Small intestine (tissue), 7 donors: ENCODE results near the gene EPS8L1. TPM values are rescaled to one million over a fixed set of nuclear protein-coding genes. Genes with fewer than 3 reads are reported as not detected.

Experiments used
- DNase-seq, 2 donors: peaks; one replicate each; pipeline versions ENCODE4 v3.0.0 to v3.0.0-alpha.2; 2013
- FAIRE-seq: peaks from 2 replicates; lab custom pipeline; 2012; peaks lifted over from hg19 to GRCh38; lab: Jason Lieb, UNC
- H3K27ac ChIP-seq, 3 donors: one replicate each; pipeline ENCODE4 v1.5.1; 2013; ENCODE audit warnings: low read length in 2 of 3, mild to moderate bottlenecking in 2 of 3, control low read depth in 1 of 3, inconsistent platforms in 1 of 3, low read depth in 1 of 3, moderate library complexity in 1 of 3
- H3K27me3 ChIP-seq, 3 donors: one replicate each; pipeline ENCODE4 v1.6.1; 2013; ENCODE audit warnings: low read length in 3 of 3, inconsistent platforms in 1 of 3; ENCODE audit not compliant: control insufficient read depth in 3 of 3, insufficient read depth in 3 of 3
- H3K36me3 ChIP-seq, 3 donors: one replicate each; pipeline ENCODE4 v1.6.1; 2013; ENCODE audit warnings: low read length in 3 of 3, inconsistent platforms in 1 of 3, low read depth in 1 of 3, mild to moderate bottlenecking in 1 of 3, moderate library complexity in 1 of 3; ENCODE audit not compliant: control insufficient read depth in 3 of 3, insufficient read depth in 2 of 3
- H3K4me1 ChIP-seq, 3 donors: one replicate each; pipeline ENCODE4 v1.6.1; 2013; ENCODE audit warnings: low read length in 2 of 3, inconsistent platforms in 1 of 3, low read depth in 1 of 3, mild to moderate bottlenecking in 1 of 3, moderate library complexity in 1 of 3; ENCODE audit not compliant: control insufficient read depth in 3 of 3, insufficient read depth in 2 of 3
- H3K4me3 ChIP-seq, 3 donors: one replicate each; pipeline ENCODE4 v1.5.1; 2013; ENCODE audit warnings: low read length in 3 of 3, control low read depth in 1 of 3, inconsistent platforms in 1 of 3, low read depth in 1 of 3, mild to moderate bottlenecking in 1 of 3, moderate library complexity in 1 of 3
- H3K9me3 ChIP-seq, 2 donors: one replicate each; pipeline ENCODE4 v1.6.1; 2013; ENCODE audit warnings: low read depth in 1 of 2, low read length in 1 of 2; ENCODE audit not compliant: control insufficient read depth in 2 of 2, insufficient read depth in 1 of 2
- WGBS, 3 donors: extraction: QIAGEN DNeasy Blood & Tissue Kit; methylation state at CpG; one replicate each; pipeline ENCODE4 v1.1.7; 2013; 5-methylcytosine and 5-hydroxymethylcytosine counted together
- polyA plus RNA-seq, 4 donors: library from polyadenylated mRNA; stranded (reverse) in 3 of 4; unstranded in 1 of 4; fragments of 200-250 nt in 3 of 4; fragments of 120-200 nt in 1 of 4; gene quantifications; one replicate each; pipeline versions ENCODE4 v1.2.1 to v1.2.3, GENCODE V29; 2013
- donor health status: healthy with polysubstance abuse.
- donor health status: control.
- donor health status: control.
- donor health status: Bipolar disorder and iron deficiency.
- donor health status: healthy.

The EPS8L1 gene
- polyA plus RNA-seq, 4 donors, result 11.7 to 23.8 (median 19.1) TPM

GRCh38 chr19:55097864-55098715 lies 22.4 kb downstream of the EPS8L1 start:
- DNase-seq (no peak), FAIRE-seq (no peak)
- Histone ChIP-seq H3K9me3 (peaks cover 0 to 2% of the 10 kb centered on the region in 2 donors), H3K4me1 (no peaks in the 10 kb centered on the region), H3K27ac (no peak overlapping the region), H3K4me3 (no peak overlapping the region), H3K36me3 (peaks cover 0 to 67% (median 7%) of the 10 kb centered on the region in 3 donors), H3K27me3 (no peaks in the 10 kb centered on the region)
- 92 to 95% (median 93%) methylated on average over 23 of the region's 23 CpGs for WGBS, 3 donors

DNA sequence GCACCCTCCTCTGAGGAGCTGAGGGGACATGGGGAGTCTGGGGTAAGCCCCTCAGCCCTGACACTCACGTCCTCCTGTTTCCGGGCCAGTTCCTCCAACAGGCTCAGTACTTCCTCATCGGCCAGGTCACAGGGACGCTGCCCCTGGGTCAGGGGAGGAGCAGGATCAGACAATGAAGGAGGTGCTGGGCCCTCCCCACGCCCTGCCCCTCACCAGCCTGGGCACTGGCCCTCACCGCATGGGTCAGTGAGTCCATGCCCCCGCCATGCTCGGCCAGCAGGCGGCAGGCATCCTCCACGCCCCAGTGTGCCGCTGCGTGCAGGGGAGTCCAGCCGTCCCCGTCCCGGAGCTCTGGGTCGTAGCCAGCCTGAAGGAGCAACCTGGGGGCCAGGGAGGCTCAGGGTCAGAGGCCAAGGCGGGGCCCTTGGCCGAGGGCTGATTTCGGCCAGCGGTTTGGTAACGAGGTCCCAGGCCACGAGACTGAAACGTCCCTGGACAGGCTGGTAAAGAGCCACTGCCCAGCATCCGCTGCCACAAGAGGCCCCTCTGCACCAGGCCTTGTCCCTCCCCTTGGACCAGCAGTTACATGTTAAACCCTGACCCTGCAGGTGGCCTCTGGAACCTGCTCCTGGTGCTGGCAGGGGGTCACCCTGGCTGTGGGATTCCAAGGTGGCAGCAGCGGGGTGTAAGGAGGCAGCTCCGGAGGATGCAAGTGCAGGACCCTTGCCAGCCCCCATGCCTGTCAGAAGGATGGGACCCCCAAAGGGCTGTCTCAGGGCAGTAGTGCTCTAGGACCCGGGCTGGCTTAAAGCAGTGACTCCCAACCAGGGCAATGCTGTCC lies 23.3 kb downstream of the EPS8L1 start:
- Histone ChIP-seq H3K27me3 (no peaks in the 10 kb centered on the region), H3K9me3 (peaks cover 0 to 6% of the 10 kb centered on the region in 2 donors), H3K4me1 (no peaks in the 10 kb centered on the region), H3K36me3 (peaks cover 2 to 73% (median 12%) of the 10 kb centered on the region in 3 donors), H3K4me3 (no peak overlapping the region), H3K27ac (no peak overlapping the region)
- FAIRE-seq (no peak), DNase-seq (no peak)
- 90 to 95% (median 92%) methylated on average over 24 to 27 of the region's 27 CpGs for WGBS, 3 donors

GRCh38 chr19:55099557-55100506 lies 24.2 kb downstream of the EPS8L1 start:
- no peaks in the 10 kb centered on the region for H3K4me1 ChIP-seq
- H3K27me3 ChIP-seq, result no peaks in the 10 kb centered on the region
- DNase-seq (no peak), FAIRE-seq (no peak)
- H3K36me3 ChIP-seq, result peaks cover 2 to 67% (median 12%) of the 10 kb centered on the region in 3 donors
- 81 to 83% (median 83%) methylated on average over 27 of the region's 27 CpGs for WGBS, 3 donors
- H3K4me3 ChIP-seq, result no peak overlapping the region
- no peak overlapping the region for H3K27ac ChIP-seq
- peaks cover 0 to 6% of the 10 kb centered on the region in 2 donors for H3K9me3 ChIP-seq

DNA sequence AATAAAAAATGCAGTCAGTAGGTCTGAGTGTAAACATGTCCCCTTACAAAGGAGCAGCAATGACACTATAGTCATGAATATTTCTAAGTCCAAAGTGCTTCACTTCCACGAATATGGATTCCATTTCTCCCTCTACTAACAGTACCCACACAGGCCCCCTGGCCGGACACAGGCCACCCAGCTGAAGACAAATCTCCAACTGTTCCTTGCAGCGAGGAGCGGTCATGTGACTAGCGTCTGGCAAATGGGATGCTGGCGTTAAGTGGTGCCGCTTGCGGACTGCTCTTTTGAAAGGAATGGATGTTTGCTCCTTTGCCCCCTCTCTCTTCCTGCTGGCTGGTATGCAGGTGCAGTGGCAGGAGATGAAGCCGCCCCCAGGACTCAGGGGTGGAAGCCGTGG lies 25.6 kb downstream of the EPS8L1 start:
- peaks cover 2 to 57% (median 12%) of the 10 kb centered on the region in 3 donors for H3K36me3 ChIP-seq

GRCh38 chr19:55103190-55103589 lies 27.5 kb downstream of the EPS8L1 start:
- no peaks in the 10 kb centered on the region for H3K4me1 ChIP-seq
- peaks cover 0 to 6% of the 10 kb centered on the region in 2 donors for H3K9me3 ChIP-seq
- H3K36me3 ChIP-seq, result peaks cover 2 to 60% (median 12%) of the 10 kb centered on the region in 3 donors
- no peak overlapping the region for H3K4me3 ChIP-seq
- no peak overlapping the region for H3K27ac ChIP-seq
- no peaks in the 10 kb centered on the region for H3K27me3 ChIP-seq
- FAIRE-seq (no peak), DNase-seq (no peak)
- 98 to 99% (median 99%) methylated on average over 7 to 9 of the region's 9 CpGs for WGBS, 3 donors

More for the DNA sequence above, 25.6 kb downstream of the EPS8L1 start:
- H3K9me3 ChIP-seq, result peaks cover 0 to 6% of the 10 kb centered on the region in 2 donors
- no peaks in the 10 kb centered on the region for H3K4me1 ChIP-seq
- H3K4me3 ChIP-seq, result no peak overlapping the region
- H3K27ac ChIP-seq, result no peak overlapping the region
- WGBS, 3 donors, result 81 to 91% (median 86%) methylated on average over 10 of the region's 10 CpGs
- DNase-seq (no peak), FAIRE-seq (no peak)
- H3K27me3 ChIP-seq, result no peaks in the 10 kb centered on the region

GRCh38 chr19:55105237-55105636 lies 29.6 kb downstream of the EPS8L1 start:
- DNase-seq (no peak), FAIRE-seq (no peak)

GRCh38 chr19:55106591-55106990 lies 30.9 kb downstream of the EPS8L1 start:
- H3K27ac ChIP-seq, result no peak overlapping the region
- H3K4me1 ChIP-seq, result no peaks in the 10 kb centered on the region
- H3K36me3 ChIP-seq, result peaks cover 2 to 45% (median 14%) of the 10 kb centered on the region in 3 donors
- H3K27me3 ChIP-seq, result no peaks in the 10 kb centered on the region
- no peak for DNase-seq
- H3K9me3 ChIP-seq, result peaks cover 0 to 6% of the 10 kb centered on the region in 2 donors
- no peak overlapping the region for H3K4me3 ChIP-seq
- 93 to 96% (median 96%) methylated on average over 6 of the region's 6 CpGs for WGBS, 3 donors
- FAIRE-seq, result no peak

More at GRCh38 chr19:55105237-55105636, 29.6 kb downstream of the EPS8L1 start:
- H3K4me1 ChIP-seq, result no peaks in the 10 kb centered on the region
- peaks cover 2 to 51% (median 19%) of the 10 kb centered on the region in 3 donors for H3K36me3 ChIP-seq
- WGBS, 3 donors, result 81 to 98% (median 91%) methylated on average over 2 of the region's 2 CpGs
- H3K4me3 ChIP-seq, result no peak overlapping the region
- H3K9me3 ChIP-seq, result peaks cover 0 to 6% of the 10 kb centered on the region in 2 donors
- no peaks in the 10 kb centered on the region for H3K27me3 ChIP-seq
- no peak overlapping the region for H3K27ac ChIP-seq
